ENCODE results near the gene TMEM121. TPM values are rescaled to one million over a fixed set of nuclear protein-coding genes. Genes with fewer than 3 reads are reported as not detected.
A peak's percentile ranks its signal among the peaks of the same experiment; 100 is the strongest.

TMEM121 gene
- total and polyA plus RNA-seq, 2 of the 8 experiments (the other 6 are each of a cell fraction or from before 2014, with no cell fraction given) = 1.9 TPM; not detected in 1

DNA sequence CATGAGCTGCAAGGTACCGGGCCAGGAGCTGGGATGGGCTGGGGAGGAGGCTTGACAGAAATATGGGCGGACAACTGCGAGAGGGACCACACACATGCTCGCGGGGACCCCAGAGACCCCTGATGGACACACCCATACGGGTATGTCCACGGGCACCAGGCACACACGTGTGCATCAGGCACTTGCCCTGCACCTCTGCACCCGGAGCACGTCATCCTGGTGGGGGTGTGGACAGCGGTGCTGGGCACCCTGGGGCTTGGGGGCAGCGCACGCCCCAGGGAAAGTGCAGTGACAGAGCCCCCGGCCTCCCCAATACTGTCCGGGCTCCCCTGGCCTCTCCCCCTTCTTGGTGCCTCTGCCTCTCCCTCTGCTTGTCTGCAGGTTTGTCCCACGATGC is 41.4 kb upstream of the TMEM121 start:
- Histone ChIP-seq H3K9me3 (ENCODE audit: insufficient read depth in 2 of 2, low read depth in 1 of 2, low read length in 1 of 2) (no peaks in the 10 kb centered on the region), H4K91ac (replicated peaks; ENCODE audit: insufficient read length, low read length) (no peak overlapping the region), H2AK5ac (ENCODE audit: low read depth, low read length) (0 out of 2 replicates have a peak overlapping the region, but pooled peaks have one; percentile 39), H3K14ac (ENCODE audit: insufficient read length) (no peak overlapping the region), H2BK15ac (ENCODE audit: low read length) (no peak overlapping the region), H3K4ac (replicated peaks; ENCODE audit: insufficient read length, low read depth, low read length) (no peak overlapping the region), H3K27me3 (replicated peaks in 1 of 4; ENCODE audit: control insufficient read depth in 3 of 4, extremely low read depth in 1 of 4, insufficient read depth in 3 of 4, low read length in 3 of 4) (peaks cover 39 to 90% (median 74%) of the 10 kb centered on the region in 4 experiments), H4K8ac (ENCODE audit: extremely low read depth, insufficient read depth, low read length) (no peak overlapping the region), H4K5ac (ENCODE audit: insufficient read length, low read depth, low read length) (no peak overlapping the region), H3K18ac (ENCODE audit: extremely low read depth, low read length) (no peak overlapping the region), H3K23me2 (ENCODE audit: low read depth, low read length) (peaks cover 9% of the 10 kb centered on the region; the same call in 1 of the 2 replicates), H3K79me2 (ENCODE audit: control insufficient read depth in 1 of 2, insufficient read depth in 2 of 2, low read length in 2 of 2) (no peaks in the 10 kb centered on the region), H3K4me3 (ENCODE audit: extremely low read depth in 1 of 4, insufficient read depth in 2 of 4, low read depth in 3 of 4, low read length in 4 of 4) (no peak overlapping the region), H3K9ac (replicated peaks in 1 of 4; ENCODE audit: extremely low read depth in 1 of 4, low read depth in 3 of 4, low read length in 3 of 4) (no peak overlapping the region), H3K4me2 (ENCODE audit: insufficient read depth in 1 of 2, low read depth in 2 of 2, low read length in 2 of 2) (no peak overlapping the region; a peak in 1 of 4 replicates), H3K23ac (ENCODE audit: insufficient read length) (no peak overlapping the region), H2AFZ (ENCODE audit: low read length) (no peak overlapping the region), H2BK20ac (ENCODE audit: low read length) (no peak overlapping the region), H4K20me1 (replicated peaks in 1 of 2; ENCODE audit: control insufficient read depth in 1 of 2, insufficient read depth in 2 of 2, low read length in 2 of 2) (peaks cover under 1 to 9% of the 10 kb centered on the region in 2 experiments), H2BK12ac (ENCODE audit: low read depth, low read length) (no peak overlapping the region), H3K79me1 (ENCODE audit: low read depth, low read length) (no peaks in the 10 kb centered on the region), H2BK5ac (ENCODE audit: low read depth, low read length) (no peak overlapping the region), H3K36me3 (ENCODE audit: control insufficient read depth in 2 of 4, insufficient read depth in 4 of 4, low read length in 3 of 4) (no peaks in the 10 kb centered on the region), H3K4me1 (replicated peaks in 1 of 4; ENCODE audit: control insufficient read depth in 3 of 4, insufficient read depth in 4 of 4, low read length in 3 of 4) (peaks cover 0 to 35% (median 15%) of the 10 kb centered on the region in 4 experiments; a peak in 5 of 7 replicates), H2BK120ac (replicated peaks; ENCODE audit: low read depth, low read length) (no peak overlapping the region), H3K27ac (ENCODE audit: low read depth, low read length) (no peak overlapping the region), H3K56ac (replicated peaks; ENCODE audit: insufficient read length, low read depth, low read length) (no peak overlapping the region)
- ChIA-PET CTCF (ENCODE audit: partially characterized antibody) (interaction anchor here (1.0 to 5.0 kb wide), 3 partner anchors 14 to 466 kb away, joined by 3 to 70 read pairs (median 24); no protein-coding TSS in a partner anchor), POLR2A (ENCODE audit: partially characterized antibody) (interaction anchor here (1.7 kb wide), 1 partner anchor 9 kb away, joined by 3 read pairs; no protein-coding TSS in a partner anchor)
- TF ChIP-seq EGR1 (IDR thresholded peaks at IDR 0.05; ENCODE audit: borderline replicate concordance, low read depth, low read length) (no peak), SUZ12 (IDR thresholded peaks at IDR 0.05; ENCODE audit: low read length) (no peak)
- DNase-seq (ENCODE audit: low read depth in 1 of 2, low spot score in 2 of 2) (peak in 1 of 2 experiments; percentile 41), FAIRE-seq (no peak)
- WGBS, 2 experiments (ENCODE audit: extremely low coverage in 1 of 2, insufficient coverage in 1 of 2, insufficient read length in 1 of 2, insufficient replicate concordance in 2 of 2, low coverage in 1 of 2, low lambda C conversion rate in 2 of 2, missing lambda C conversion rate in 1 of 2) = 86% methylated on average over 15 of the region's 16 CpGs; no CpG with 5 or more reads in 1 of the 2 experiments

All from H1 (cell line).